Sigmoid colon (tissue), 7 donors: ENCODE data around the gene DEF6. TPM values are rescaled to one million over a fixed set of nuclear protein-coding genes. Genes with fewer than 3 reads are reported as not detected.
A peak's percentile ranks its signal among the peaks of the same experiment; 100 is the strongest.

Source experiments
- DNase-seq: peaks from one replicate; pipeline ENCODE4 v3.0.0-alpha.2; 2019
- H3K27ac ChIP-seq, 4 donors: fragments of 200-600 bp; sonication (generic); one replicate each; pipeline ENCODE4 v1.5.1; 2016 to 2019; ENCODE audit warnings: mild to moderate bottlenecking in 1 of 4
- H3K27me3 ChIP-seq, 3 donors: fragments of 200-600 bp; sonication (generic); one replicate each; pipeline ENCODE4 v1.5.1; 2019; ENCODE audit warnings: mild to moderate bottlenecking in 1 of 3
- H3K36me3 ChIP-seq, 4 donors: fragments of 200-600 bp; sonication (generic); one replicate each; pipeline ENCODE4 v1.5.1; 2016 to 2019
- H3K4me1 ChIP-seq, 4 donors: fragments of 200-600 bp; sonication (generic); one replicate each; pipeline ENCODE4 v1.5.1; 2017 to 2019
- H3K4me3 ChIP-seq, 4 donors: fragments of 200-600 bp; sonication (generic); one replicate each; pipeline ENCODE4 v1.5.1; 2017 to 2019; ENCODE audit warnings: mild to moderate bottlenecking in 2 of 4, moderate library complexity in 1 of 4
- H3K9me3 ChIP-seq, 4 donors: fragments of 200-600 bp in 3 of 4; sonication (generic) in 3 of 4; one replicate each; pipeline versions ENCODE4 v1.5.1 to v1.6.1; 2013 to 2019
- CTCF ChIP-seq, 4 experiments: fragments of 450-650 bp in 3 of 4; fragments of 200-600 bp in 1 of 4; IDR thresholded peaks; one replicate each; pipeline ENCODE4 v1.5.1; 2016 to 2019; ENCODE audit warnings: antibody characterized with exemption in 4 of 4, mild to moderate bottlenecking in 3 of 4, moderate library complexity in 2 of 4
- EP300 ChIP-seq, 4 donors: sonication (generic); formaldehyde crosslinking; IDR thresholded peaks; one replicate each; pipeline ENCODE4 v1.6.1; 2017; ENCODE audit warnings: antibody characterized with exemption in 4 of 4
- POLR2A ChIP-seq, 2 donors: fragments of 450-650 bp; IDR thresholded peaks; one replicate each; pipeline ENCODE4 v1.6.1; 2016; ENCODE audit warnings: antibody characterized with exemption in 2 of 2, mild to moderate bottlenecking in 2 of 2, moderate library complexity in 2 of 2
- POLR2AphosphoS5 ChIP-seq, 4 donors: sonication (generic); formaldehyde crosslinking; IDR thresholded peaks; one replicate each; pipeline ENCODE4 v1.6.1; 2017; ENCODE audit warnings: antibody characterized with exemption in 4 of 4
- WGBS, 2 donors: extraction: QIAGEN DNeasy Blood & Tissue Kit; methylation state at CpG; one replicate each; pipeline ENCODE4 v1.1.7; 2013; 5-methylcytosine and 5-hydroxymethylcytosine counted together
- intact Hi-C: fragments of 100-400 bp; cut with DNase I; formaldehyde crosslinking; loops from one replicate; pipeline ENCODE4 v1.15.1; 2023
- polyA plus RNA-seq, 3 donors: library from polyadenylated mRNA; stranded (reverse); fragments of 200-250 nt; gene quantifications; one replicate each; pipeline ENCODE4 v1.2.3, GENCODE V29; 2013
- total RNA-seq, 4 donors: library from RNA; depleted of rRNA; stranded (reverse); fragments of >200 nt; gene quantifications; one replicate each; pipeline ENCODE4 v1.1.0, GENCODE V29; 2016
- donor health status: healthy with polysubstance abuse.
- donor health status: Bipolar disorder and iron deficiency.
- donor health status: healthy.

The DEF6 gene
- total RNA-seq (1 to 10 TPM; 1.4 to 4.7 (median 3.5) TPM), polyA plus RNA-seq (10 to 100 TPM in 1 of 3 donors, 1 to 10 TPM in 2; 4.2 to 30.1 (median 4.6) TPM)

GRCh38 chr6:35297601-35298481 lies at the start of gene DEF6:
Gene DEF6 (plus strand): TSS chr6:35297818. CDS start chr6:35297857, 39 bp downstream.
- H3K4me3 ChIP-seq, result peak within 1 kb of the TSS in 3 of 4 donors; percentile 24 to 42 (median 41)
- 7 to 11% methylated on average over 35 of the region's 35 CpGs for WGBS, 2 donors
- peak within 1 kb of the TSS; percentile 39 to 54 (median 48) for H3K27ac ChIP-seq
- H3K4me1 ChIP-seq, result peaks cover 0 to 14% (median 13%) of the 10 kb centered on the region in 4 donors
- intact Hi-C loops, result loop anchor here (5.0 kb wide), 1 partner anchor 44 kb away; the partner anchor contains the start of gene PPARD
- H3K27me3 ChIP-seq, result no peaks in the 10 kb centered on the region
- peaks cover 0 to 28% (median 8%) of the 10 kb centered on the region in 4 donors for H3K36me3 ChIP-seq
- peak; percentile 90 for DNase-seq
- no peaks in the 10 kb centered on the region for H3K9me3 ChIP-seq
- peak; percentile 29 to 49 (median 40) for TF ChIP-seq CTCF (IDR thresholded peaks at IDR 0.05)
- TF ChIP-seq EP300 (IDR thresholded peaks at IDR 0.05), result no peak
- peak in 3 of 4 donors; percentile 32 to 52 (median 46) for TF ChIP-seq POLR2AphosphoS5 (IDR thresholded peaks at IDR 0.05)
- no peak for TF ChIP-seq POLR2A (IDR thresholded peaks at IDR 0.05)

DNA sequence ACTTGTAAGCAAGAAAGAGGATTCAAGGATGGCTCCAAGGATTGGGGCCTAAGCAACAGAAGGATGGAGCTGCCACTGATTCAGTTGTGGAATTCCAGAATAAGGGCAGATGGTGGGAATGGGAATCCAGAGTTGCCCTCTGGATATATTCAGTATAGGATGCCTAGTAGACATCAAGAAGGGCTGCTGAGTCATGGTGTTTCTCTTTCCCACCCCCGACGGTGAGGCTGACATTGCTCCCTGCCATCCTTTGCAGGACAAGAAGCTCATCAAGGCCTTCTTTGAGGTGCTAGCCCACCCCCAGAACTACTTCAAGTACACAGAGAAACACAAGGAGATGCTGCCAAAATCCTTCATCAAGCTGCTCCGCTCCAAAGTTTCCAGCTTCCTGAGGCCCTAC lies 49.3 kb upstream of the DEF6 start:
- Histone ChIP-seq H3K36me3 (peaks cover 0 to 29% (median 4%) of the 10 kb centered on the region in 4 donors), H3K4me1 (peaks cover 0 to 28% (median 22%) of the 10 kb centered on the region in 4 donors), H3K27me3 (no peaks in the 10 kb centered on the region), H3K27ac (peak overlapping the region in 3 of 4 donors; percentile 23 to 44 (median 39)), H3K9me3 (no peaks in the 10 kb centered on the region), H3K4me3 (no peak overlapping the region)
- TF ChIP-seq CTCF (IDR thresholded peaks at IDR 0.05) (no peak), POLR2AphosphoS5 (IDR thresholded peaks at IDR 0.05) (no peak), EP300 (IDR thresholded peaks at IDR 0.05) (no peak), POLR2A (IDR thresholded peaks at IDR 0.05) (no peak)
- DNase-seq, result no peak
- 62 to 70% methylated on average over 3 of the region's 3 CpGs for WGBS, 2 donors
- intact Hi-C loops, result no loop called here

GRCh38 chr6:35248965-35249364 lies 48.7 kb upstream of the DEF6 start:
- 82 to 84% methylated on average over 3 of the region's 3 CpGs for WGBS, 2 donors
- intact Hi-C loops, result no loop called here
- Histone ChIP-seq H3K9me3 (no peaks in the 10 kb centered on the region), H3K27me3 (no peaks in the 10 kb centered on the region), H3K4me1 (peaks cover 0 to 30% (median 22%) of the 10 kb centered on the region in 4 donors), H3K36me3 (peaks cover 0 to 23% (median under 1%) of the 10 kb centered on the region in 4 donors), H3K4me3 (no peak overlapping the region), H3K27ac (peak overlapping the region in 3 of 4 donors; percentile 23 to 44 (median 39))
- no peak for DNase-seq
- TF ChIP-seq EP300 (IDR thresholded peaks at IDR 0.05) (no peak), POLR2A (IDR thresholded peaks at IDR 0.05) (no peak), POLR2AphosphoS5 (IDR thresholded peaks at IDR 0.05) (no peak)

DNA sequence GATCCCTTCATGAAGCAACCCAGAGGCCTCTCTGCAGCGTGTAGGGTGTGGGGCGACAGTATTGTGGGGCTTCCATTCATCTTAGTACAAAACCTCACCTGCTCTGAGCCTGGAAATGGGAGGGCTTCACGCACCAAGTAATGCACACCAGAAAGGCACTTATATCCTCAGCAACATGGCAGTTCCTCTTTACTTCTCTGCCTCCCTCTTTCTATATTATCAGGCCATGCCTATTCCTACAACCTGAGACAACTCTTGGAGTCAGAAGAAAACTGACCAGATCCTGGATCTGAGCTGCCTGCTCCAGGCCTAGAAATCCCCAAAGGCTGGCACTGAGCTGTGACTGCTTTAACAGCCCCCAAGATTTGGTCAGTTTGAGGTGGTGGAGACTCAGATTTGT lies 45.7 kb upstream of the DEF6 start:
- Histone ChIP-seq H3K4me3 (no peak overlapping the region), H3K4me1 (peaks cover 0 to 40% (median 25%) of the 10 kb centered on the region in 4 donors), H3K27ac (no peak overlapping the region), H3K36me3 (no peaks in the 10 kb centered on the region), H3K27me3 (no peaks in the 10 kb centered on the region), H3K9me3 (no peaks in the 10 kb centered on the region)
- TF ChIP-seq POLR2AphosphoS5 (IDR thresholded peaks at IDR 0.05) (no peak), CTCF (IDR thresholded peaks at IDR 0.05) (no peak), EP300 (IDR thresholded peaks at IDR 0.05) (no peak), POLR2A (IDR thresholded peaks at IDR 0.05) (no peak)
- peak; percentile 22 for DNase-seq
- 96% methylated on average over 3 of the region's 3 CpGs for WGBS, 2 donors
- intact Hi-C loops, result no loop called here

GRCh38 chr6:35253249-35253648 lies 44.4 kb upstream of the DEF6 start:
- Histone ChIP-seq H3K27ac (no peak overlapping the region), H3K36me3 (no peaks in the 10 kb centered on the region), H3K4me3 (no peak overlapping the region), H3K27me3 (no peaks in the 10 kb centered on the region), H3K4me1 (peaks cover 0 to 45% (median 25%) of the 10 kb centered on the region in 4 donors), H3K9me3 (no peaks in the 10 kb centered on the region)
- TF ChIP-seq CTCF (IDR thresholded peaks at IDR 0.05) (no peak), POLR2A (IDR thresholded peaks at IDR 0.05) (no peak), EP300 (IDR thresholded peaks at IDR 0.05) (no peak), POLR2AphosphoS5 (IDR thresholded peaks at IDR 0.05) (no peak)
- WGBS, 2 donors, result 94 to 98% methylated on average over 1 of the region's 1 CpG
- peak; percentile 54 for DNase-seq
- intact Hi-C loops, result no loop called here
